ENCODE data around the gene UBE2F. TPM values are rescaled to one million over a fixed set of nuclear protein-coding genes. Genes with fewer than 3 reads are reported as not detected.

UBE2F gene
- total RNA-seq, 1 experiment from 2014 or later: 44.9 TPM

DNA sequence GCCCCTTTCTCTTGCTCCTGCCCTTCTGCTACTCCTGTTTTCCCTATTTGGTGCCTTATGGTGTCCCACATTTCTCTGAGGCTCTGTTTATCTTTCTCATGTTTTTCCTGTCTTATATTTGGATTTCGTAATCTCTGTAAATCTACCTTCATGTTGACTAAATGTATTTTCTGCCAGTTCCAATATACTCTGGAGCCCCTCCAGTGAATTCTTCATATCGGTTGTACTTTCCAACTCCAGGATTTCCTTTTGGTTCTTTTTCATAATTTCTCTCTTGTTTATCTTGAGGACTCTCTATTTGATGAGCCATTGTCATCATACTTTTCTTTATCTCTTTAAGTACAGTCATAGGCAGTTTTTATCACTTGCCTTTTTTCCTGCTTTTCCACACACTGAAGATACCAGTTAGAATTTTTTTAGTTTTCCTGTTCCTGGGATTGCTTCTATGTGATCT is 113.1 kb downstream of the UBE2F start:
- DNase-seq (ENCODE audit: low read depth, low spot score) (no peak), ATAC-seq (no peak)
- TF ChIP-seq, protein P1, sequence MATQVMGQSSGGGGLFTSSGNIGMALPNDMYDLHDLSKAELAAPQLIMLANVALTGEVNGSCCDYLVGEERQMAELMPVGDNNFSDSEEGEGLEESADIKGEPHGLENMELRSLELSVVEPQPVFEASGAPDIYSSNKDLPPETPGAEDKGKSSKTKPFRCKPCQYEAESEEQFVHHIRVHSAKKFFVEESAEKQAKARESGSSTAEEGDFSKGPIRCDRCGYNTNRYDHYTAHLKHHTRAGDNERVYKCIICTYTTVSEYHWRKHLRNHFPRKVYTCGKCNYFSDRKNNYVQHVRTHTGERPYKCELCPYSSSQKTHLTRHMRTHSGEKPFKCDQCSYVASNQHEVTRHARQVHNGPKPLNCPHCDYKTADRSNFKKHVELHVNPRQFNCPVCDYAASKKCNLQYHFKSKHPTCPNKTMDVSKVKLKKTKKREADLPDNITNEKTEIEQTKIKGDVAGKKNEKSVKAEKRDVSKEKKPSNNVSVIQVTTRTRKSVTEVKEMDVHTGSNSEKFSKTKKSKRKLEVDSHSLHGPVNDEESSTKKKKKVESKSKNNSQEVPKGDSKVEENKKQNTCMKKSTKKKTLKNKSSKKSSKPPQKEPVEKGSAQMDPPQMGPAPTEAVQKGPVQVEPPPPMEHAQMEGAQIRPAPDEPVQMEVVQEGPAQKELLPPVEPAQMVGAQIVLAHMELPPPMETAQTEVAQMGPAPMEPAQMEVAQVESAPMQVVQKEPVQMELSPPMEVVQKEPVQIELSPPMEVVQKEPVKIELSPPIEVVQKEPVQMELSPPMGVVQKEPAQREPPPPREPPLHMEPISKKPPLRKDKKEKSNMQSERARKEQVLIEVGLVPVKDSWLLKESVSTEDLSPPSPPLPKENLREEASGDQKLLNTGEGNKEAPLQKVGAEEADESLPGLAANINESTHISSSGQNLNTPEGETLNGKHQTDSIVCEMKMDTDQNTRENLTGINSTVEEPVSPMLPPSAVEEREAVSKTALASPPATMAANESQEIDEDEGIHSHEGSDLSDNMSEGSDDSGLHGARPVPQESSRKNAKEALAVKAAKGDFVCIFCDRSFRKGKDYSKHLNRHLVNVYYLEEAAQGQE (IDR thresholded peaks at IDR 0.05; ENCODE audit: insufficient read depth in 1 of 2, low read depth in 2 of 2, low read length in 1 of 2): no peak
- TF ChIP-seq POLR2AphosphoS5 (IDR thresholded peaks at IDR 0.05; ENCODE audit: low read depth, low read length) (no peak), SIN3A (IDR thresholded peaks at IDR 0.05; ENCODE audit: borderline replicate concordance, insufficient read depth, low read depth, low read length) (no peak), TCF7L2 (IDR thresholded peaks at IDR 0.05; ENCODE audit: low read depth, low read length) (no peak)
- TF ChIP-seq, protein P2, sequence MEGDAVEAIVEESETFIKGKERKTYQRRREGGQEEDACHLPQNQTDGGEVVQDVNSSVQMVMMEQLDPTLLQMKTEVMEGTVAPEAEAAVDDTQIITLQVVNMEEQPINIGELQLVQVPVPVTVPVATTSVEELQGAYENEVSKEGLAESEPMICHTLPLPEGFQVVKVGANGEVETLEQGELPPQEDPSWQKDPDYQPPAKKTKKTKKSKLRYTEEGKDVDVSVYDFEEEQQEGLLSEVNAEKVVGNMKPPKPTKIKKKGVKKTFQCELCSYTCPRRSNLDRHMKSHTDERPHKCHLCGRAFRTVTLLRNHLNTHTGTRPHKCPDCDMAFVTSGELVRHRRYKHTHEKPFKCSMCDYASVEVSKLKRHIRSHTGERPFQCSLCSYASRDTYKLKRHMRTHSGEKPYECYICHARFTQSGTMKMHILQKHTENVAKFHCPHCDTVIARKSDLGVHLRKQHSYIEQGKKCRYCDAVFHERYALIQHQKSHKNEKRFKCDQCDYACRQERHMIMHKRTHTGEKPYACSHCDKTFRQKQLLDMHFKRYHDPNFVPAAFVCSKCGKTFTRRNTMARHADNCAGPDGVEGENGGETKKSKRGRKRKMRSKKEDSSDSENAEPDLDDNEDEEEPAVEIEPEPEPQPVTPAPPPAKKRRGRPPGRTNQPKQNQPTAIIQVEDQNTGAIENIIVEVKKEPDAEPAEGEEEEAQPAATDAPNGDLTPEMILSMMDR (IDR thresholded peaks at IDR 0.05): no peak
- ChIA-PET POLR2A (no interaction called here), CTCF (no interaction called here)
- H3K9me3 ChIP-seq (ENCODE audit: control insufficient read depth, insufficient read depth, low read depth, low read length): peaks cover 6% of the 10 kb centered on the region; the same call in 1 of the 2 replicates
- no peaks in the 10 kb centered on the region for H3K27me3 ChIP-seq (ENCODE audit: control insufficient read depth, insufficient read depth, low read length)
- no peaks in the 10 kb centered on the region for H3K4me1 ChIP-seq (ENCODE audit: control insufficient read depth, insufficient read depth, low read length)
- in situ Hi-C loops (cut with HindIII; ENCODE audit: low pct_unique_long_range_greater_than_20kb, low sequenced_read_pairs) (no loop called here), intact Hi-C loops (cut with micrococcal nuclease; ENCODE audit: unreplicated experiment) (no loop called here)
- no peak overlapping the region for H3K27ac ChIP-seq (ENCODE audit: low read length)
- no TSS peak for BruUV-seq (replicated peaks)
- H3K4me3 ChIP-seq (ENCODE audit: low read depth in 2 of 2, low read length in 2 of 2): no peak overlapping the region
- H3K36me3 ChIP-seq (ENCODE audit: control insufficient read depth, insufficient read depth, low read length): no peaks in the 10 kb centered on the region

DNA sequence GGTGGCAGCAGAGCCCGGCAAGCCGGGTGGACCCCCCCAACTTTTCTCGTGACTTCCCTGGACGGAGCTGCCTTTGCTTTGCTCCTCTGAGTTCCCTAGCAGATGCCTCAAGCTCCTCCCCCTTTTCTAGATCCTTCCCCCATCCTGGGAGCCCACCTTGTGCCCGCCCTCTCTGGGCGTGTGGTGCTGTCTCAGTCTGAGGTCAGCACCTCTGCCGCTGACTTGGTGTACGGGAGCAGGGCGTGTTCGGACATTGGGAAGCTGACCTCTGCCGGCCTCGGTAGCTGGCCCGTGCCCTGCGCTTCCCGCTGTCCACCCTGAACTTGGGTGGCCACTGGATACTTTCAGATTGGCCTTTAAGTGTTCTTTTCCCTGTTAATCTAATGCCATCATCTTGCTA is 113.7 kb downstream of the UBE2F start:
- Histone ChIP-seq H3K4me3 (ENCODE audit: low read depth in 2 of 2, low read length in 2 of 2) (no peak overlapping the region), H3K4me1 (ENCODE audit: control insufficient read depth, insufficient read depth, low read length) (no peaks in the 10 kb centered on the region), H3K36me3 (ENCODE audit: control insufficient read depth, insufficient read depth, low read length) (no peaks in the 10 kb centered on the region), H3K27me3 (ENCODE audit: control insufficient read depth, insufficient read depth, low read length) (no peaks in the 10 kb centered on the region), H3K9me3 (ENCODE audit: control insufficient read depth, insufficient read depth, low read depth, low read length) (peaks cover 6% of the 10 kb centered on the region; the same call in 1 of the 2 replicates), H3K27ac (ENCODE audit: low read length) (no peak overlapping the region)
- POLR2A ChIA-PET: no interaction called here
- TF ChIP-seq SIN3A (IDR thresholded peaks at IDR 0.05; ENCODE audit: borderline replicate concordance, insufficient read depth, low read depth, low read length): no peak
- TF ChIP-seq, protein P2 (IDR thresholded peaks at IDR 0.05): no peak
- TF ChIP-seq, protein P1 (IDR thresholded peaks at IDR 0.05; ENCODE audit: insufficient read depth in 1 of 2, low read depth in 2 of 2, low read length in 1 of 2): no peak
- no peak for TF ChIP-seq TCF7L2 (IDR thresholded peaks at IDR 0.05; ENCODE audit: low read depth, low read length)
- no peak for TF ChIP-seq POLR2AphosphoS5 (IDR thresholded peaks at IDR 0.05; ENCODE audit: low read depth, low read length)
- DNase-seq (ENCODE audit: low read depth, low spot score) (no peak), ATAC-seq (no peak)
- in situ Hi-C loops (cut with HindIII; ENCODE audit: low pct_unique_long_range_greater_than_20kb, low sequenced_read_pairs): no loop called here
- no TSS peak for BruUV-seq (replicated peaks)
- CTCF ChIA-PET: no interaction called here
- intact Hi-C loops (cut with micrococcal nuclease; ENCODE audit: unreplicated experiment): no loop called here
